NCI-H1092 treated with DMSO at 0.1 percent for 48 hours (cell line): Measurements from ENCODE around the gene ARHGAP15.

Experiments used
- DNase-seq: peaks from one replicate; lab custom pipeline; 2025; lab: John Stamatoyannopoulos, UW

The ARHGAP15 gene

DNA sequence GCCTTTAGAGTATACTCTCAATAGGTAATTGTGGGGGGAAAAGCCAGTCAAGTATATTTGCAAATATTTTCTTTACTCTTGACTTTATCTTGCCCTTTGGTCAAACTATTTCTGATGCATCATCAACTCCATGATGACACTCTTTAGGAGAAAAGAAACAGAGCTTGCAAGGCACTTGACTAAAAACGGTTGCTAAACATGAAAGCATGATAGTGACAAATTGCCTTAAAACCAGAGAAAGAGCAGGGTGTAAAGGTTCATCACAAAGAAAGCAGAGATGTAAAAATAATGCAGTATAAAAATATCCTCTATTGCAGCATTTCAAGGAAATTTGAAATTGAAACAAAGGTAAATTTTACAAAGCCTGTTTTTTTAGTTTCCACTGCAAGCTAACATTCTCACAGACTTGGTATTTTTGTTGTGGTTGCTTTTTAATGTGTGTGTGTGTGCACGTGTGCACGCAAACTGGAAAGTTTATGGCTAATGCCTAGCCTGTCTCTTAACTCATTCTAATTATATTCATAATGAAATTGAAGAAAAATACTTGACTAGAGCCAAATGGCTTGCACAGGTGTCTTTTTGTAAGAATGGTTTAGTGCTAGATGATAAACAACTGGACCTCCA lies 503.6 kb downstream of the ARHGAP15 start:
- peak; percentile 88 for DNase-seq

DNA sequence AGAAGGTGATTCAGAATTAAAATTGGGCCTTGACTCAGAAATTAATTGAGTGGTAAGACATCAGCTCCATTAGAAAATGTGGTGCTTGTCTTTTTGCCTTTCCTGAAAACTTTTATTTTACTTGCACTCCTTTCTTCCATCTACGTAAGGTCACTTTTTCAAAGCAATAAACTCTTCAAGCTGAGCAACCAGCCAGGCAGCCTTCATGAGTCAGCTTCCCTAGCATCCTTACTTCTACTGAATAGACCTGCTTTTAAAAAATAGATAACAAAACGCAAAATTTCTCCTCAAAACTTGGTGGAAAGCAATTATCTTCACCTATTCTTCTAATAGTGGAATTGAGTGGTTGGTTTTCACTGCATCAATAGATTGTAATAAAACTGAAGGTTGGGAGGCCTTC lies 504.2 kb downstream of the ARHGAP15 start:
- DNase-seq = no peak

DNA sequence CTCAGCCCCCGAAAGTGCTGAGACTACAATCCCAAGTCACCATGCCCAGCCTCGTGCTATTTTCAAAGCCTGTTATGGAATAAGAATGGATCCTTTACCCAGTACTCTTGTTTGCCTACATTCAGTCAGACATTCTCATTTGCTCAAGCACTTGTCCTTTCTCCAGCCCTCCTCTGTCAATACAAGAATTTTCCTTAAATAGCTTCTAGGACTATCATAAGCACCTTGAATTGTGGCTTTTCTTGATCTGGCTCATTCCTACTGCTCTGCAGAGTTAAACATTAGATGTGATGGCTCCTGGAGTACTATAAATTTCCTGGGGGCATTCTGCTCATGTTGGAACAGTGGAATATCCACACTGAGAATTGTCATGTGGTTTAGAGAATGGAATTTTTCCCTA lies 506.1 kb downstream of the ARHGAP15 start:
- no peak for DNase-seq

DNA sequence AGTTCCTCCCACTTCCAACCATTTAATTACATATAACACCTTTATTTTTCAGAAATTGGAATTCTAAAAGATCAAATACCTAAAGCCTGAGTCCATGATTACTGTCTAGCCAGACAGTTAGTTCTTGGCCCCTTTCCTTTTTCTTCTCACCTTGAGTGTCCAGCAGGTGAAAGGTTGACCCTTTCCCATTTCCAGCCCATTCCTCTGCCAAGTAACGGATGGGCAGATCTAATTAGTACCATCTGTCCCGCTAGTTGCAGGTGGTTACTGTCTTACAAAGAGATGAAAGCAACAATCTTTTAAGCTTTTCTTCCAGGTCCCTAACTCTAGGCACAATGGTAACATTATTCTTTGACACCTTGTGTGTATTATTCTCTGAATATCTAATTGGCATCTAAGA lies 506.7 kb downstream of the ARHGAP15 start:
- no peak for DNase-seq

DNA sequence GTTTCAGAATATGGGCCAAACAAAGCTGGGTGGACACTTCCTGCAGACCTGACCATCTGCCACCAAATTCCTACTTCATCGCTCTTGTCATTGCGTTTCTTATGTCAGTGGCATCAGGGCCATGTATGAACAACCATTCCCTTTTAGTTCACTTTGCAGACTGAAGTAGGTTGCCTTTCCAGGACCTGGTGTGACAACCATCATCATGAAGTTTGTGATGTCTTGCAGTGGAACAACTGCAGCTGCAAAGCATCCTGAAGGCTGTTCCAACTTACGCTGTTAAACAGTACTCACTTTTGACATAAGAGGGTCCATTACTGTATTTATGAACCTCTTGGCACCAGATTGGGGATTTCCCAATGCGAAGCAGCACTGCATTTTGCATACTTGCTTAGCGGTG lies 511.6 kb downstream of the ARHGAP15 start:
- DNase-seq = no peak

DNA sequence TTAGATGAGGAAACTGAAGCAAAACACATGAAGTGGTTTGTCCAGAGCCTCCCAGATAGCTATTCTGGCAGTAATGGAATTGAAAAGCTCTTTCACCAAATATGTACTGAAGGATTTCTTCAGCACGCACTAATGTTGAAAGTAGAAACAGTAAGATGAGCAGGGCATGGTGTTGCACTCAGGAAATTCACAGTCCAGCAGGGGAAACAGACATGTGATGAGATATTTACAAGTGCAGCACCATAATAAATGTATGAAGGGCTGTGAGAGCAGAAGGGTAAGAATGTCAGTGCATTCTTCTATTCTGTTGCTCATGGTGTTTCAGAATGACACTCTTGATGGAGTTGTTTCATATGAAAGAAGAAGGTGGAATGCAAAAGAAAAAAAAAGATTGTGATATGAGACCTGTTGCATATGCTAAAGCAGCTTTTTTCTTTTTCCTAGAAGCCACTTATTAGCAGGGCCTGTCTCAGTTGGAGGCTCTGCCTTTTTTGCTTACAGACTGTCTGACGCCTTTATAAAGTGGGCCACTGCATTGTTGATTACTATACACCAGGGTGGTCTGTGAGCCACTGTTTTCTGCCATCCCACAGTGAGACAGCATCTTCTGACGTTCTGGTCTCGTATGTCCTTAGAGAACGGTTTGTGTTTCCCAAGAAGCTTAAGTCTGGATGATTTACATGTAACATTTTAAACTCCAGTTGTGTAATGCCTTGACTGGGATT lies 516.9 kb downstream of the ARHGAP15 start:
- no peak for DNase-seq

DNA sequence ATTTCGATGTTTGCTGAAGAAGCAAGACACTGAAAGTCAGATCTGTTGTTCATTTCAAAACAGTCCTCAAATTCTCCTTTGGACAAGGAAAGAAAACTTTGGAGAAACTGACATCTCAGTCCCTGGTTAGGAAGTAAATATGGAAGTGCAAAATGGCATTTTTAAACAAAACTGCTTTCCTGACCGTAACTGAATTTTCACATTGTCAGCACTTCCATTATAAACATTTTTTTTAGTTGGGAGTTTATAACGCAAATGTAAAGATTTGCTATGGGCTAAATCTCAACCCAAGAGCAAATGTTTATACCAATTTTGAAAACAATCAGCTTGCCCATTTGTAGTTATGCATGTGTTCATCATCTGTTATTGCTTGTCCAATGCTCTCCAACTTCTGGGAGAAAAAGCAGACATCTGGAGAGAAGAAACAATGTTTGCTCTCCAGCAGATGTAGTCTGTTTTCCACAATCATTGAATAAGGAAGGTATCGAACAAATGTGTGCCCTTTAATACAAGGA lies 520.1 kb downstream of the ARHGAP15 start:
- no peak for DNase-seq

DNA sequence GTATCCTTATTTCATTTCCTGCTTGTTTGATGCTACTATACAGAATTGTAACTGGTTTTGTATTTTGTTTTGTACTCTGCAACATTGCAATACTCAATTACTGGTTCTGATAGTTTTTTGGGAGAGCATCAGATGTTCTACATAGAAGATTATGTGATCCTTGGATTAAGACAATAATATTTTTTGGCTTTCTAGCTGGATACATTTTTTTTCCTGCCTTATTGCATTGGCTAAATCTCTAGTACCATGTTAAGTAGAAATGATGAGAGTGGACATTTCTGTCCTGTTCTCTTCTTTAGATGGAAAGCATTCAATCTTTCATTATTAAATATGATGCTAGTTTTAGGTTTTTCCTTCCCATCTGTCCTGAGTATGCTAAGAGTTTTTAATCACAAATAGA lies 523.5 kb downstream of the ARHGAP15 start:
- no peak for DNase-seq

DNA sequence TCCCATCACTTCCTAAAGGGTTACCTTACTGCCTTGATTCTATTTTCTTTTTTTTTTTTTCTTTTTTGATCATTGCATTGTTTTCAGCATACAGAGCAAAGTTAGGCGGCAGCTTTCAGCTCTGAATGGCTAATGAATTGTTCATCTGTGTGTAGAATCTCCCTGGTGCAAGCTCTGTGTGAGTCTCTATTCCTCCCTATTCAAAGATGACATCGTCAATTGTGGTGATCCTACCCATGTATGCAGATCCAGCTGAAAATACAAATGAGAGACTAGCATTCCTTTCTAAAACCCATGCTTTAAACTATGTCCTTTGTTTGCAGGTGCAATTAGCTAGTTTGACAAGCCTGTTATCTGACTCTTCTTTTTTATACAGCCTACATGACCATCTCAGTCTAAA lies 539.0 kb downstream of the ARHGAP15 start:
- DNase-seq = no peak

DNA sequence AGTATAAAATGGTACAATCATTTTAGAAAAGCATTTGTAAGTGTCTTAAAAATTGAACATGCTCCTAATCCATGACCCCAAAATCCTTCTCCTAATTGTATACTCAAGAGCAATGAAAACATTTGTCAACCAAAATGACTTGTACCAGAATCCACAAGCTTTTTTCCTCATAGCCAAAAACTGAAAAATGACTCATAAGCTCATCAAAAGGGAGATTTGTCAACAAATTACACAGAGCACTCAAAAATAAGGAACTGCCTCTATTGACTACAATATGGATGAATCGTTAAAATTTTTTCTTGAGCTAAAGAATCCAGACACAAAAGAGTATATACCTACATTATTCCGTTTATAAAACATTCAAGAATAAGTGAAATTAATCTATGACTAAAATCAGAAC lies 544.8 kb downstream of the ARHGAP15 start:
- DNase-seq = no peak

DNA sequence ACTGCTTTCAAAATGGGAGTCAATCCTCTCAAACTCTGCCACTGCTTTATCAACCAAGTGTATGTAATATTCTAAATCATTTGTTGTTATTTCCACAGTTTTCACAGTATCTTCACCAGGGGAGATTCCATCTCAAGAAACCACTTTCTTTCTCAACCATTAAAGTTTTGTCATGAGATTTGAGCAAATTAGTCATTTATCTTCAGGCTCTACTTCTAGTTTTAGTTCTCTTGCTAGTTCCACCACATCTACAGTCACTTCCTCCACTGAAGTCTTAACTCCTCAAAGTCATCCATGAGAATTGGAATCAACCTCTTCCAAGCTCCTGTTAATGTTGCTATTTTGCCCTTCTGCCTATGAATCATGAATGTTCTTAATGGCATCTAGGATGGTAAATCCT lies 545.8 kb downstream of the ARHGAP15 start:
- DNase-seq = no peak

DNA sequence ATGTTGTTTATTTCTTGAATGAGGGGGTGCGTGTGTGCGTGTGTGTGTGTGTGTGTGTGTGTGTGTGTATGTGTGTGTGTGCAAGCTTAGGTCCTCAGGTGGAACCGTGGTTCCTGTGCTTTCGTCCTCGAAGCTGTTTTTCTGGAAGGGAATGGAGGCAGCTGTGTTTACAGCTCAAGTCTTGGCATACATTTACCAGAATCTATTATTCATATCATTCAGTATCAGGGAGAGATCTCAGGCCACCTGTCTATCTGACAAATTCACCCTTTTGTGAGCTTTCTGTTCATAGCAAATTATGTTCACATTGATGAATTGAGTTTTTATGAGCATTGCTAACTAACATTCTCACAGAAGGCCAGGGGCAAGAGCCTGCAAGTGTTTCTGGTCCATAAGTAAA lies 550.4 kb downstream of the ARHGAP15 start:
- peak; percentile 85 for DNase-seq

DNA sequence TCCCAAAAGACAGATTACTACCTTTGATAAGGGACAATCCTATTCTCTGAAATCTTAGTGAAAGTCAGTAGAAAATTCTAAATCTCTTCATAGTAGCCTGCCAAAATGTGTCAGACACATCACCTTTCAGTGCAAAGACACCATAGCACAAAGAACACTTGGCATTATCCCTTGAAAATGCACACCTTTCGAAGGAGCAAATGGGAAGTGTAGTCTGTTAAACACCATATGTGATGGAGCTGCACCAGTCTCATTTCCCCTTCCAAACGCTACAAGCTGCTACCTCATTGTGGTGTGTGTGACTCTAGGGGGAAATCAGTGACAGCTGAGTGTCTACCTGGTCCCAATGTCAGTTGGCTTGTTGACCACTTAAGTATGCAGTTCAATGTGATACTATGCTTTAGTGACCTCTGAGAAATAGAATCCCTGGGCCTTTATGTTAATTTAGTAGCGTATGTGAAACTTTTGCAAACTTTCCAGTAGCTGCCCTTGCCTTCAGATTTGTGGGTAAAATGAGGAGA lies 551.7 kb downstream of the ARHGAP15 start:
- no peak for DNase-seq

DNA sequence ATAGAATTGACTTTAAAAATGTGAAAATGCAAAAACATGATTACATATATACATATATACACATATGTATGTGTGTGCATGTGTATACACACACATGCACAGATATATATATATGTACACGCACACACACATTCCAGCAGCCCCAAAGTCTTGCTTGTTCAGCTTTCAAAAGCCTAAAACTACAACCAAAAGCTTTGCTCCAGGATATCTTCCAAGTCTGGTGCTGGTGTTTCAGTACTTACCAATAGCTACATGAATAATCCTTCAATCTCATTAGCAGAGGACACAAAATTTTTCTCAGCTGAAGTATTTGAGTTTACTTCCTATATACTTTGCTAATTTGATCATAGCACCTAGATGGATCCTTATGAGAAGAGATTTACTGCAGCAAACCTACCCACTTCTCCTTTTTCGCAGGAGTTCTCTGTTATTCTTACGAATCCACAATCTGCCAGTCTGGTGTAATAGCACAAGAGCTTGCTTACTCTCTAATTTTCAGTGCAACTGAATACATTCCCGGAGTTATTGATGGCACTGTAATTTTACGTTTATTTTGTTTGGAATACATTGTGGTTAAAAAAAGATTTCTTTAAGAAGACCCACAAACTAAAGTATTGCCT lies 553.3 kb downstream of the ARHGAP15 start:
- DNase-seq = no peak

DNA sequence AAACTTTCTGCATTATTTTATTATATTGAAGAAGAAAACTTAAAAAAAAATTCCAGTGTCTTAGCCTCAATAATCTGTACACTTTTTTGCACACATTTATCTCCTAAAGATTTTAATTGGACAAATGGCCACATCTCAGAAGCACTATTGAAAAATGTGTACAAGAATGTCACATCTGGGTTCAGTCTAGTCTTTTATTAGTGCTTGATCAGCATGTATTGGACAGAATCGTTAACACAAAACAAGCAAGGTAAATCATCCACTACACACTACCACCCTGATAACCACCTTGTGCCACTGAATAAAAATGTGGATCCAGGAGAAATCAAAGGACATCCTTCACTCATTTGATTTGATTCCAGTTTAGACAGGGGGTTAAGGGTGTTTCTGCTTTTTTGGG lies 554.8 kb downstream of the ARHGAP15 start:
- DNase-seq = no peak

DNA sequence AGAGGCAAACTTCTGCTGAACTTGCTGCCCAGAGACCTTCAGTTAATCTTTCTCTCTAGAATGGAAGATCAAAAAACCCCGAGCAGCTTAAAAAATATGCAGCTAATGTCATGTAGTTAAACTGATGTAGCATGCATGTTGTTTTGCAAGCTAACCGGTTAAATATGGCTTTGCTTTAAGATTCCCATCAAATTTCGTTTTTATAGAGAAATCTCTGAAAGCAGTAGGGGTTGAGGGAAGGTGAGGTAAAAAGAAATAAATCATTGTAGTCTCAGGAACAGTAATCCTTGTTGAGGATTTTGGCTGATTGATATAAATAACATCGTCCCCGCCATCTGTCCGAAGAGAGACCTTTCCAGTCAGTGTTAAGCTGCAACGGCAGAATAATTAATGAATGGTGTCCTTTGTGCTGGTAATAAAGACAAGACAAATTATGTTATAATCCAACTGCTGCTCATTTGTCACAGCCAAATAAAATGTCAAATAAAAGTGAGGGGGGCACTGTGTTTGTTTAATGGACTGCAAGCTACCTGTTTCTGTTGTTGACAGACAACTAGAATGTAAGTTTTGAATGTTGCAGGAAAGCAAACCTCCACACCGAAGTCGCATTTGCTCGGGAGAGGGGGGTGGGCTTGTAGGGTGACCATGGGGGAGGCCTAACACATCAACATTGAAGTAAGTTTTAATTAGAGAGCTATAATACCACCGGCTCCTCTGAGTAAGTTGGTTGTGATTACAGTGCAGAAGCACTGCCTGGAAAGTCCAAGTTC lies 555.5 kb downstream of the ARHGAP15 start:
- DNase-seq = no peak

DNA sequence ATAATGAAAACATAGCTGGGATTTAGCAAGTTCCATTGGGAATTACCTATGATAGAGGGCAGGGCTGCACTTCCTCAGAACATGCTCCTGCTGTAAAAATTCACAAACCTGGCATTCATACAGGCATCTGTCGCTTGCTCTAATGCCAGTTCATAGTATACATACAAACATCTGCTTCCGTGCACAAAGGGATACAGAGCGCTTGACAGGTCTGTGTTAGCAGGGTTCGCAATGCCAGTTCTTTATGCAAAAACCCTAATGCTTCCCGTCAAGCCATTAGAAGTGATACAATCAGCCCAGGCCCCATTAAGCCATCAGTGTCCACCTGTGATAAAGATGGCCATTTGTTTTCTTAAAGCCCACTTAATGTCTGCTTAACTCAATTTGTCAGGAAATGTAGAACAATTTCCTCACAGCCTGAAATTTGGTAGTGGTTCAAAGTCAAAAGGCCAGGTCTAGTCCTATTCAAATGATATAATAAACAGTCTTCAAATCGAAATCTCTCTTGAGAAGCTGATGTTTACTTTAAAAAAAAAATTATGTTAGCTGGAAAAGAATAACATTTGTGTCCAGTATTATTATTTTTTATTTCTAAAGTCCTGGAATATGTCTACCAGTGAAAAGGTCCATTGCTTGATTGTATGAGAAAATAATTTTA lies 556.3 kb downstream of the ARHGAP15 start:
- DNase-seq = peak; percentile 75

DNA sequence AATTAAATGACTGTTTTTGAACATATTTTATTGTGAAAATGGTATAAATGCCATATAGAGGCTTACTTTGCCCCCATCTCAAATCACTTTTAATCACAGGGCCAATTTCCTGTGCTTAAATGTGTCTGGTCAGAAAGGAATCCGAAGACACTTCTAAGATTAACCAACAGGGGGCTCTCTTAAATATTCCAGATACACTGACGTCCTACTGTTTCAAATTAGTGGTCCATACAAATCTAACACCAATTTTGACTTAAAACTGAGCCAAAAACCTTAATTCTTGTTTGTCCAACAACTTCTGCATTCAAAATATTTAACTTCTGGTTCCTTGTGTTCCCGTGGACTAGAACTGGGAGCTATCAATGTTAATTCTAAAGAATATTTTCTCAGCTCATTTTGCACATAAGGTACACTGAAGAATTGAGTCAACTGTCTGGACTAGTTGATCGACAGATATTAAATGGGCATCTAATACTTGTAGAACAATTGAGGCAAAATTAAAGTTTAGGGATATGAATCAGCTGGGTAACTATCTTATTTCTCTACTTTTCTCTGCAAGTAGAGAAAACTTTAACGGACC lies 557.5 kb downstream of the ARHGAP15 start:
- peak; percentile 27 for DNase-seq

DNA sequence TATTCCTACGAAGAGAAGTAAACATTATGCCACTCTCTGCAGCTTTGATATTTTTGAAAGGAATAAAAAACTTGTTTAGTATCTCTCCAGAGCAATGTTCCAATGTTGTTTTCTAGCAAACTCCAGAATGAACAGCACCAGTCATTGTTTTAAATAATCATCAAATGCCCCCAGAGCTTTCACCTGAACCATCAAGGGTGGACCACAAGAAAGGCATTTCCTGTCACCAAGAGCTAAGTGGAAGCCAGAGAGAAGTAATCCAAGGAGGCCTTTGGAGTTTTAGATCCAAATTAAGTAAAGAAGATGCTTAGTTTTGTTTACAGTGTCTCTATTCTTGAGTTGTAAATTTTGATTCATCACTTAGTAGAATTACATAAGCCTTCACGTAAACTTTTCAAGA lies 559.0 kb downstream of the ARHGAP15 start:
- no peak for DNase-seq

DNA sequence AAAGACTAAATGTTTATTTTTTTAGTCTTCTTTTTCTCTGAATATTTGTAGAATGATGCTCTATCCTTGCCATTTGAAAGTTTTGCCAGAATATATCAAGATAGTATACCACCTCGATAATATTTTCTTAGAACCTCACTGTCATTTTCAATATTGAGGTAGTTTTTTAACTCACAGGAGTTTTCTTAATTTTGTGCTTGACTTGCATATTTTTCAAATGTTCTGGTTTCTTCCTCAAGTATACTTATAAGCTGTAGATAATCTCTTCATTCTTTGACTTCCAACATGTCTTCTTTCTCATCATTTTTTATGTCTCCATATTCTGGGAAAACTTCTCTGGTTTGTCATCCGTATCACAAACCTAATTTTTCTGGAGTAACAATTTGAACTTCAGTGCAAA lies 559.6 kb downstream of the ARHGAP15 start:
- no peak for DNase-seq

DNA sequence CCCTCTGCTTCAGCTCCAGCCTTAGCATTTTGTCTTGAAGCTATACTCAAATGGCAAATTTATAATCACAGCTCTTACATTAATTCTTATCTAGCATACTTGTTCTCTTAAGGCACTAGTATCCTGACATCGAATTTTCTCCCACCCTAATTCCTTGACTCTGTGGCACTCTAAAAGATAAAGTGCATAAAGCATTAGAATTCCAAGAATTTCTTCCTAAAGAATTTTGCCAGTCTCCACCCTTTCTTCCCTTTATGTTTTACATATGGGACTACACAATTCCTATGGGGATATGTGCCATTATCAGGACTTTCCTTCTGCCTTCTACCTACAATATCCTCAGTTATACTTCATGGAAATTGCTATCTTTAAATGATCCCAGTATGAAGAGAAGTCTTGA lies 560.3 kb downstream of the ARHGAP15 start:
- DNase-seq = no peak
